Activated naive CD8-positive, alpha-beta T cell treated with anti-CD3 and anti-CD28 coated beads, Interleukin-2, amount 50 U/mL, for 24 hours (primary cell): ENCODE results near the gene KLHDC7B.

Experiments used
- ATAC-seq: fragments of 150-1000 bp; cut with Tn5 transposase; one replicate; pipeline ENCODE4 v1.10.0; 2021
- DNase-seq: peaks from one replicate; pipeline ENCODE4 v3.0.0; 2021
- H3K27ac Mint-ChIP-seq: one replicate; pipeline ENCODE4 v1.8.0; 2021; ENCODE audit warnings: mild to moderate bottlenecking, mixed read lengths
- H3K27me3 Mint-ChIP-seq: one replicate; pipeline ENCODE4 v1.8.0; 2021; ENCODE audit warnings: mixed read lengths
- H3K36me3 Mint-ChIP-seq: one replicate; pipeline ENCODE4 v1.8.0; 2021; ENCODE audit warnings: low read depth, mixed read lengths
- H3K4me1 Mint-ChIP-seq: one replicate; pipeline ENCODE4 v1.8.0; 2021; ENCODE audit warnings: mixed read lengths
- H3K4me3 Mint-ChIP-seq: one replicate; pipeline ENCODE4 v1.8.0; 2021; ENCODE audit warnings: mild to moderate bottlenecking, moderate library complexity, mixed read lengths
- H3K9me3 Mint-ChIP-seq: one replicate; pipeline ENCODE4 v1.8.0; 2021; ENCODE audit warnings: mixed read lengths

Gene KLHDC7B

DNA sequence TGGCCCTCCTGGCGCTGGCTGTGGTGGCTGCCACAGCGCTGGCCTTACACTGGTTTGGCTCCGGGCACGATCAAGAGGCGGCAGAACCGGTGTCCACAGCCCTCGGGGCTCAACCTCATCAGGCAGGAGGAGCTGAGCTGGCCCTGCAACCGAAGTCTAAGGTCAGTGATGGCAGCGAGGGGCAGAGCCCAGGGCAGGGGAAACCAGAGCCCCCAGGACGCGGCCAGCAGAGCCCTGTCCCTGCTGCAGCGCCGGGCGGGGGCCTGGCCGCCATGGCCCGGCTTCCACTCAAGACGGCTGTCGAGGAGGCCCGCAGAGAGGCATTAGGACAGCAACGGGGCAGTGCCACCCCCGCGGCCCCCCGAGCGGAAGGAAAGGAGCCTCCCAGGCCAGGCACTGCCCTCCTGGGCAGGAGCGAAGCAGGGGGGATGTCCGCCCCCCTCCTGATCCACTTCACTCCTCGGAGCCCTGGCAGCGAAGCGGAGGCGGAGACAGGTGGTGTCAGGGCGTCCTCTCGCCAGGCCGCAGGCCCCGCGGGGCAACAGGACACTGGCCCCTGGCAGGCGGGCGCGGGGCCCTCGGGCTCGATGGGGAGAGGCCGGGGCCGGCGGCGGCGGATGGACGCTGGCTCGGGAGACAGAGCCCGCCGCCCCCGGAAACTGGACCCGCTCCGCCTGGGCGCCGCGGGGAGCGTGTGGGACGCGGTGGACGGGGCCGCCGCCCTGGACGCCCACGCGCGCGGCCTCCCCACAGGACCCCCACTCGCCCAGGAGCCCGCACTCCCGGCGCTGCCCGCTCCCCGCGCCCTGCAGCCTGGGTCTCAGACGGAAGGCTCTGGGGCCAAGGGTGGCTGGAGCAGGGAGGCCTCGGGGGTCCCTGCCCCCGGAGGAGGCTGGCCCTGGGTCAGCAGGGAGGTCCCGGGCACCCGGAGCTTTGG lies 895 bp downstream of the KLHDC7B start:
- DNase-seq: no peak
- H3K4me1 Mint-ChIP-seq: peaks cover 54% of the 10 kb centered on the region
- H3K36me3 Mint-ChIP-seq: peaks cover 7% of the 10 kb centered on the region
- no peak for ATAC-seq
- peaks cover 6% of the 10 kb centered on the region for H3K9me3 Mint-ChIP-seq
- H3K4me3 Mint-ChIP-seq: peak overlapping the region; percentile 36
- H3K27ac Mint-ChIP-seq: no peak overlapping the region
- H3K27me3 Mint-ChIP-seq: no peaks in the 10 kb centered on the region

DNA sequence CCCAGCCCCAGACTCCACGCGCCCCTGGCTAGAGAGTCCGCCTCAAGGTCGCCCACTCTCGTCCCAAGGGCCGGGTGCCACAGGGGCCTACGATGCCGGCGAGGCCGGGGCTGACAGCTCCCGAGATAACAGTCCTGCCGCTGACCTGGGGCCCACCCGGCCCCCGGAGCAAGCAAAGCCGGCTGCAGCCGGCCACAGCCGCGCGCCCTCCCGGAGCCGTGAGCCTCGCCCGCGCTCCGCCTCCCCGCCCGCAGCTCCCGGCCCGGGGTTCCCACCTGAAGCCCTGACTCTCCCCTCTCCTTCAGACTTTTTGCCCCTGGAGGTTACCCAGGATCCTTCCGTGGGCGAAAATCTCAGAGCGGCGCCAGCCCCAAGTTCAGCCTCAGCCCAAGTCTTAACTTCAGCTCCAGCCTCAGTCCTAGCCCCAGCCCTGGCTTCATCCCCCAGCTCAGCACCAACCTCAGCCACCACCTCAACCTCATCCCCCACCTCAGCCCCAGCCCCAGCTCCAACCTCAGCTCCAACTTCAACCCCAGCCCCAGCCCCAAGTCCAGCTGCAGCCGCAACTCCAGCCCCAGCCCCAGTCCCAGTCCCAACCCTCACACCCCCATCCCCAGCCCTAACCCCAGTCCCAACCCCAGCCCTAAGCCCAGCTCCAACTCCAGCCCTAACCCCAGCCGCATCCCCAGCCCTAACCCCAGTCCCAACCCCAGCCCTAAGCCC lies 1.7 kb downstream of the KLHDC7B start:
- H3K36me3 Mint-ChIP-seq: peaks cover 3% of the 10 kb centered on the region
- no peak for DNase-seq
- H3K4me3 Mint-ChIP-seq: no peak overlapping the region
- no peaks in the 10 kb centered on the region for H3K27me3 Mint-ChIP-seq
- peaks cover 3% of the 10 kb centered on the region for H3K9me3 Mint-ChIP-seq
- H3K27ac Mint-ChIP-seq: no peak overlapping the region
- peaks cover 46% of the 10 kb centered on the region for H3K4me1 Mint-ChIP-seq
- ATAC-seq: no peak

DNA sequence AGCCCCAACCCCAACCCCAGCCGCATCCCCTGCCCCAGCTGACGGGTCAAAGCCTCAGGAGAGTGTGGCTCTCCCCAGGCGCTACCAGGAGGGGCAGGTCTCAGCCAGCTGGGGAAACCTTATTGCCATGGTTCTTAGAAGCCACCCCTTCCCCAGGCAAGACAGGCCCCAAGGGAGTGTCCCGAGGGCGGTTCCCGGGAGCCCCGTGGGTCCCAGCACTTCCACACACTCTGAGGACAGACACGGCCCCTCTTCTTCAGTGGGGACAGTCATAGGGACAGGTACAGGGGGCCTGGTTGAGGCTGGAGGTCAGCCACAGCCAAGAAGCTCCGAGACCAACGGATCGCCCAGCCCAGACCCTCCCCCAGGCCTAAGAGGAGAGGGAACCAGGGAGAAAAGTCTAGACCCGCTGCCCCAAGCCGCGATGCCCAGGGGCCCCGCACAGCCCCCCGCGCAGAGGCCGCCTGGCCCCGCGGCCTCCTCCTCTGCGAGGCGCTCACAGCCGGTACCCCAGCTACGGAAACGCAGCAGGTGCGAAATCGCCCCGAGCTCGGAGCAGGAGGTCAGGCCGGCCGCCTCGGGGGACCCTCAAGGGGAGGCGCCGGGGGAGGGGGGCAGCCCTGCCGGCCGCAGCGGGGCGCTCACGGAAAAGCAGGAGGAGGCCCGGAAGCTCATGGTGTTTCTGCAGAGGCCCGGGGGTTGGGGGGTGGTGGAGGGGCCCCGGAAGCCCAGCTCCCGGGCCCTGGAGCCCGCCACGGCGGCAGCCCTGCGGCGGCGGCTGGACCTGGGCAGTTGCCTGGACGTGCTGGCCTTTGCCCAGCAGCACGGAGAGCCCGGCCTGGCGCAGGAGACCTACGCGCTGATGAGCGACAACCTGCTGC lies 2.6 kb downstream of the KLHDC7B start:
- Mint-ChIP-seq H3K4me1 (peaks cover 43% of the 10 kb centered on the region), H3K27me3 (no peaks in the 10 kb centered on the region), H3K36me3 (no peaks in the 10 kb centered on the region), H3K9me3 (no peaks in the 10 kb centered on the region), H3K27ac (peak overlapping the region; percentile 70), H3K4me3 (peak overlapping the region; percentile 70)
- DNase-seq (peak; percentile 69), ATAC-seq (peak; percentile 18)

DNA sequence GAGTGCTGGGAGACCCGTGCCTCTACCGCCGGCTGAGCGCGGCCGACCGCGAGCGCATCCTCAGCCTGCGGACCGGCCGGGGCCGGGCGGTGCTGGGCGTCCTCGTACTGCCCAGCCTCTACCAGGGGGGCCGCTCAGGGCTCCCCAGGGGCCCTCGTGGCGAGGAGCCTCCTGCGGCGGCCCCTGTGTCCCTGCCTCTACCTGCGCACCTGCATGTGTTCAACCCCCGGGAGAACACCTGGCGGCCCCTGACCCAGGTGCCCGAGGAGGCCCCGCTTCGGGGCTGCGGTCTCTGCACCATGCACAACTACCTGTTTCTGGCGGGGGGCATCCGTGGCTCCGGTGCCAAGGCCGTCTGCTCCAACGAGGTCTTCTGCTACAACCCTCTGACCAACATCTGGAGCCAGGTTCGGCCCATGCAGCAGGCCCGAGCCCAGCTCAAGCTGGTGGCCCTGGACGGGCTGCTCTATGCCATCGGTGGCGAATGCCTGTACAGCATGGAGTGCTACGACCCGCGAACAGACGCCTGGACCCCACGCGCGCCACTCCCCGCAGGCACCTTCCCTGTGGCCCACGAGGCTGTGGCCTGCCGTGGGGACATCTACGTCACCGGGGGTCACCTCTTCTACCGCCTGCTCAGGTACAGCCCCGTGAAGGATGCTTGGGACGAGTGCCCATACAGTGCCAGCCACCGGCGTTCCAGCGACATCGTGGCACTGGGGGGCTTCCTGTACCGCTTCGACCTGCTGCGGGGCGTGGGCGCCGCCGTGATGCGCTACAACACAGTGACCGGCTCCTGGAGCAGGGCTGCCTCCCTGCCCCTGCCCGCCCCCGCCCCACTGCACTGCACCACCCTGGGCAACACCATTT lies 3.5 kb downstream of the KLHDC7B start:
- no peak for DNase-seq
- peak; percentile 3 for ATAC-seq

DNA sequence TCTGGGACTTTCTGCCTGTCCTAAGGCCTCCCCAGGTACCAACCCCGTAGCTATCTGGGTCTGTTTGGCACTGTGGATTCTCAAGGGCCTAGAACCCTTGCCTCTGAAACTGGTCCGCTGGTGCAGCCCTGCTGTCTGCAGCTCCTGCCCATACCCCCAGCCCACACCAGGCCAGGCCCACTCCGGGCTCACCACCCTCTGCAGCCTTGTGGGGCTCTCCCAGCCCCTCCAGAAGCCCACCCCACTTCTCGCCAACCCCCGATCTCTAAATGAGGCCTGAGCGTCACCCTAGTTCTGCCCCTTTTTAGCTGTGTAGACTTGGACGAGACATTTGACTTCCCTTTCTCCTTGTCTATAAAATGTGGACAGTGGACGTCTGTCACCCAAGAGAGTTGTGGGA lies 4.7 kb downstream of the KLHDC7B start:
- peaks cover 27% of the 10 kb centered on the region for H3K4me1 Mint-ChIP-seq
- no peaks in the 10 kb centered on the region for H3K9me3 Mint-ChIP-seq
- peak overlapping the region; percentile 71 for H3K27ac Mint-ChIP-seq
- no peak for DNase-seq
- no peaks in the 10 kb centered on the region for H3K36me3 Mint-ChIP-seq
- ATAC-seq: no peak
- no peaks in the 10 kb centered on the region for H3K27me3 Mint-ChIP-seq
- H3K4me3 Mint-ChIP-seq: peak overlapping the region; percentile 70

More for the DNA sequence above, 3.5 kb downstream of the KLHDC7B start:
- Mint-ChIP-seq H3K36me3 (no peaks in the 10 kb centered on the region), H3K4me1 (peaks cover 39% of the 10 kb centered on the region), H3K27ac (peak overlapping the region; percentile 71), H3K27me3 (no peaks in the 10 kb centered on the region), H3K9me3 (no peaks in the 10 kb centered on the region), H3K4me3 (peak overlapping the region; percentile 77)

DNA sequence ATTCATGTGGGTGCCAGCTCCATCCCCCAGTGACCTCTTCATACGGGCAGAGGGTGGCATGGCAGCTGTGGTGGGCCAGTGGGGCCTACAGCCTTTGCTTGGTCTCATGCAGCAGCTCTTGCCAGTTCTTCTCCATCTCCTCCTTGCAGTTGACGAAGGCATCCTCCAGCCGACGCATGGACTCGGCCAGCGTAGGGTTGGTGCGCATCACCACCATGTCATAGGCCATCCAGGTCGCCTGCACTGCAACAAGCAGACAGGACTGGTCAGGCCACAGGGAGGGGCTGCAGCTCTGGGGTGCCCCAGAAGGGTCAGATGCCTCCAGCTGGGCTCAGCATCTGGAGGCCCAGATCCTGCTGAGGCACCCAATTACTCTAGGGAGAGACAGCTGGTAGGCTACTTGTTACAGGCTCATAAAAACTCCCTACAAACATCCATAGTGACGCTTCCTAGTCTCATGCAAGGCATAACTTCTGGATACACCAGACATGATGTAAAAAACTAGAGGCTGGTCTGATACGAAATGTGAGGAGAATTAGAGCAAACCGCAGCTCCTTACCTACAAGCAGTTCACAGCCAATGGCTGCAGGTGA lies 5.6 kb downstream of the KLHDC7B start:
- H3K4me3 Mint-ChIP-seq: no peak overlapping the region

DNA sequence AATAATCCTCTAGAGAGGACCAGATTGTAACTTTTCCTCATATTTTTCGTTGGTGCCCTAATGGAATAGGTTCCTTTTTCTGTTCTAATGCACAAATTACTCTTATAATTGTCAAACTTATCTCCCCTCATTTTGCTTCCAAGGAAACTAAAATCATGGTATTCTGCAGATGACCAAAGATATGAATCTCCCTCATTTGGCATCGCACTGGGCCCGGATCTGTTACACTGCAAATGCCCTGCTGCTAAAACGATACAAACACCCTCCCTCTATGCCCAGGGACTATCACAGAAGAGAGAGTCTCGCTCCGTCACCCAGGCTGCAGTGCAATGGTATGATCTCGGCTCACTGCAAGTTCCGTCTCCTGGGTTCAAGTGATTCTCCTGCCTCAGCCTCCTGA lies 7.6 kb downstream of the KLHDC7B start:
- Mint-ChIP-seq H3K27ac (no peak overlapping the region), H3K9me3 (no peaks in the 10 kb centered on the region), H3K4me1 (peaks cover 14% of the 10 kb centered on the region), H3K4me3 (no peak overlapping the region), H3K36me3 (no peaks in the 10 kb centered on the region), H3K27me3 (no peaks in the 10 kb centered on the region)
- DNase-seq (no peak), ATAC-seq (no peak)

More for the DNA sequence above, 5.6 kb downstream of the KLHDC7B start:
- Mint-ChIP-seq H3K36me3 (no peaks in the 10 kb centered on the region), H3K27ac (no peak overlapping the region), H3K9me3 (no peaks in the 10 kb centered on the region), H3K27me3 (no peaks in the 10 kb centered on the region), H3K4me1 (peaks cover 18% of the 10 kb centered on the region)
- DNase-seq (no peak), ATAC-seq (no peak)

DNA sequence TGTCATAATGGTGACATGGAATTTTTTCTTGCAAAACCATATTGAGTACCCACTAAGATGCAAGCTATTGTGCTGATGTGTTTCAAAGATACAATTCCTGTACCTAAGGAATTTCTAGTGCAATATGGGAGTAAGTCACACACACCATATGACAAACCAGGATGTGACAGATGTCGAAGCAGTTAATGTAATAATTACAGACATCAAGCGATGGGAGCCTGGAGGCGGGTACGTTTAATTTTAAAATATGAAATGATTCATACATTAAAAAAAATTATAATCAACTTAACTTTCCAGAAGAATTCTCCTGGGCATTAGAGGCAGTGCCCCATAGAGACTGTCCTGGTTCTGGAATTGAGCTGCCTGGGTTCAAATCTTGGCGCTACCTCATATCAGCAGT lies 11.0 kb downstream of the KLHDC7B start:
- H3K27me3 Mint-ChIP-seq: peaks cover 2% of the 10 kb centered on the region
- no peak for DNase-seq
- H3K4me3 Mint-ChIP-seq: no peak overlapping the region

DNA sequence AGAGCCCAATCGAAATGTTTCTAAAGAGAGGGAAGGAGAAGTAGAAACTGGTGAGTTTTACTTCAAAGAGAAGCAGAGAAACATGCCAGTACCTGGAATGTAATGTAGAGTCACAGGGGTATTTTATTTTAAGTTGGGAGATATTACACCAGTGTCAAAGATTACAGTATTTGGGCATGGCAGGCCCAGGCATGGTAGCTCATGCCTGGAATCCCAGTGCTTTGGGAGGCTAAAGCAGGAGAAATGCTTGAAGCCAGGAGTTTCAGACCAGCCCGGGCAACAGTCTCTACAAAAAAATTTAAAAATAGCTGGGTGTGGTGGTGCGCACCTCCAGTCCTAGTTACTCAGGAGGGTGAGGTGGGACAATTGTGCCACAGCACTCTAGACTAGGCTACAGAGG lies 14.3 kb downstream of the KLHDC7B start:
- Mint-ChIP-seq H3K4me1 (peaks cover 17% of the 10 kb centered on the region), H3K4me3 (no peak overlapping the region), H3K27me3 (peaks cover 2% of the 10 kb centered on the region), H3K36me3 (no peaks in the 10 kb centered on the region), H3K9me3 (no peaks in the 10 kb centered on the region), H3K27ac (no peak overlapping the region)
- no peak for ATAC-seq
- no peak for DNase-seq

More for the DNA sequence above, 11.0 kb downstream of the KLHDC7B start:
- H3K9me3 Mint-ChIP-seq: no peaks in the 10 kb centered on the region
- no peaks in the 10 kb centered on the region for H3K36me3 Mint-ChIP-seq
- H3K4me1 Mint-ChIP-seq: peaks cover 7% of the 10 kb centered on the region
- H3K27ac Mint-ChIP-seq: no peak overlapping the region
- no peak for ATAC-seq

DNA sequence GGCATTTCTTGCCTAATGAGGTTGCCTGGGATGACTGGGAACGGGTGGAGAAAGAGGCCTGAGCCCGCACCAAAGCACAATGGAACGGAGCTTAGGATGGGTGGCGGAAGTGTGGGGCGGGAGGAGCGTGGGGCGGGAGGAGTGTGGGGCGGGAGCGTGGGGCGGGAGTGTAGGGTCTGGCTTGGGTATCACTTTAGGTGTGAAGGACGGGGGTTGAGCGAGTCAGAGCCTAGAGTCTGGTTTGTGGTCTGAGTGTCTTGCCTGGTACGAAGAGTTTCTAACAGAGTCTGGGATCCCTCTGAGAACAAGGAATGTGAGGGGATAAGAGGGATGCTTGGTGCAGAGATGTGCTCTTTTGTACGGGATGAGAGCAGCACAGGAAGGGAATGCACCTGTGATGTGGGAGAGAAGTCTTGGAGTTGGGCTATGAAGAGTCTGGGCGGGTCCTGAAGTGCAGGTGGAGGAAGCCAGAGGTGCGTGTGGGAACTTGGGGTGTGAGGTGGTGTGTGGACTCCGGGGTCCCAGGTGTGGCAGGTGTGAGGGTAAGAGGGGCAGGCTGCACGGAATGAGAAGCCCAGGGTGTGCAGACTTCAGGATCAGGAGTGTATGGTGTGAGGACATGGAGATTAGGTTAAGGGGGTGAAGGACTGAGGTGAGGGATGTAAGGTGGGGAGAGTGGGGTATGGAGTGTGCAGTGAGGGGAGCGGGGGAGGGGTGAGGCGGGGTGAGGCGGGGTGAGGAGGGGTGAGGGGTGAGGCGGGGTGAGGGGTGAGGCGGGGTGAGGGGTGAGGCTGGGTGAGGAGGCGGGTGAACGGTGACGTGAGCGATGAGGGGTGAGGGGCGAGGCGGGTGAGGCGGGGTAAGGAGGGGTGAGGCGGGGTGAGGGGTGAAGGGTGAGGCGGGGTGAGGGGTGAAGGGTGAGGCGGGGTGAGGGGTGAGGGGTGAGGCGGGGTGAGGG lies 16.0 kb downstream of the KLHDC7B start:
- H3K4me3 Mint-ChIP-seq: peak overlapping the region; percentile 7
- peaks cover 17% of the 10 kb centered on the region for H3K4me1 Mint-ChIP-seq
- peaks cover 2% of the 10 kb centered on the region for H3K27me3 Mint-ChIP-seq
- no peaks in the 10 kb centered on the region for H3K9me3 Mint-ChIP-seq
- ATAC-seq (no peak), DNase-seq (no peak)
- H3K36me3 Mint-ChIP-seq: no peaks in the 10 kb centered on the region
- H3K27ac Mint-ChIP-seq: peak overlapping the region; percentile 69

DNA sequence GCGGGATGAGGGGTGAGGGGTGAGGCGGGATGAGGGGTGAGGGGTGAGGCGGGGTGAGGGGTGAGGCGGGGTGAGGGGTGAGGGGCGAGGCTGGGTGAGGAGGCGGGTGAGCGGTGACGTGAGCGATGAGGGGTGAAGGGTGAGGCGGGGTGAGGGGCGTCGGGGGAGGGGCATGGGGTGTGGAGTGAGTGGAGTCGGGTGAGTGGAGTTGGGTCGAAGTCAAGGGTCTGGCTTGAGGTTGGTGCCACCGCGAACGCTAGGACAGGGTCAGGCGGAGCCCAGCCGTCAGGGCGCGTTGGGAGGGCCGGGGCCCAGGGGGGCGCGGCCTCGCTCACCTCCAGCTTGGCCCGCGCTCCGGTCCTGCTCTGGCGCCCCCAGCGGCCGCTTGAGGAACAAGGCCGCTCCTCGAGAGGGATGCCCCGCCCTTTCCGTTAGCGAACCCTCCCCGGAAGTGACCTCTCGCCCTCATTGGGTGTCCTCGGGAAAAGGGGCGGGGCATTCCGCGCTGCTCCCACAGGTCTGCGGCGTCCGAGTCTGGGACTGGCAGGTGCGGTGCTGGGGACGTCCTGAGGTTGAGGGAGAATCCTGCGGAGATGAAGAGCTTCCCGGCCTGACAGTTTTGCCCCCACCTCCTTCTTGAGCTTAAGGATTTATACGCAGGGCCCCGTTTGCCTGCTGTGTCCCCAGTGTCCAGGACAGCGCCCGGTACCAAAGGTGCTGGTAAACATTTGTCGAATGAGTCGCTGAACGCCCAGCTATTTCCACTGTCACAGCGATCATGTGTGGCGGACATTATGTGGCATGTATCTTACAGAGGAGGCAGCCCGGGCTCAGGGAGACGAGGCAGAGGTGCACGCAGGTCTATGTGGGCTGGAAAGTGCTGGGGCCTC lies 17.1 kb downstream of the KLHDC7B start, which contains the start of gene SYCE3:
SYCE3 (minus strand) TSS at position 397 of the 890 bp plus-strand sequence. CDS start 6,514 bp downstream, outside the sequence.
- peaks cover 17% of the 10 kb centered on the region for H3K4me1 Mint-ChIP-seq
- peaks cover 2% of the 10 kb centered on the region for H3K36me3 Mint-ChIP-seq
- peak; percentile 96 for ATAC-seq
- H3K4me3 Mint-ChIP-seq: peak within 1 kb of the TSS; percentile 85
- peak within 1 kb of the TSS; percentile 69 for H3K27ac Mint-ChIP-seq
- H3K27me3 Mint-ChIP-seq: peaks cover 2% of the 10 kb centered on the region
- peak; percentile 100 for DNase-seq
- H3K9me3 Mint-ChIP-seq: no peaks in the 10 kb centered on the region
